ENCODE data around the gene CCDC178.
A peak's percentile ranks its signal among the peaks of the same experiment; 100 is the strongest.

DNA sequence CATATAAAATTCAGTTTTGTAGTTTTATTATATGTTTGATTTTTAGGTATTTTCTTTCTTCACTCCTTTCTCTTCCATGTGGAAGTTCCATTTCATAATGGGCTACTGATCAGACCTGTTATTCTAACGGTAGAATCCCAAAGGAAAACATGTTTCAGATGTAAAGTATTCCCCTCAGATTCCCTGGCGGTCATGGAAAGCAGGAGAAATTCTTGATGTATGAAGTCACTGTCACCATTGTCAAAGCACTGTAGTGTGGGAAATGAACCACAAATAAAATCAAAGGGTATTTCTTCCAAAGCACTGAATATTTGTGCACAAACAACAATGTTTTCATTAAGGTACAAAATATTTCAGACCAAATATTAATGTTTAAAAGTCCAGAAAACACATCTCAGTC, 430.4 kb downstream of the CCDC178 start:
- TF ChIP-seq, protein P1, sequence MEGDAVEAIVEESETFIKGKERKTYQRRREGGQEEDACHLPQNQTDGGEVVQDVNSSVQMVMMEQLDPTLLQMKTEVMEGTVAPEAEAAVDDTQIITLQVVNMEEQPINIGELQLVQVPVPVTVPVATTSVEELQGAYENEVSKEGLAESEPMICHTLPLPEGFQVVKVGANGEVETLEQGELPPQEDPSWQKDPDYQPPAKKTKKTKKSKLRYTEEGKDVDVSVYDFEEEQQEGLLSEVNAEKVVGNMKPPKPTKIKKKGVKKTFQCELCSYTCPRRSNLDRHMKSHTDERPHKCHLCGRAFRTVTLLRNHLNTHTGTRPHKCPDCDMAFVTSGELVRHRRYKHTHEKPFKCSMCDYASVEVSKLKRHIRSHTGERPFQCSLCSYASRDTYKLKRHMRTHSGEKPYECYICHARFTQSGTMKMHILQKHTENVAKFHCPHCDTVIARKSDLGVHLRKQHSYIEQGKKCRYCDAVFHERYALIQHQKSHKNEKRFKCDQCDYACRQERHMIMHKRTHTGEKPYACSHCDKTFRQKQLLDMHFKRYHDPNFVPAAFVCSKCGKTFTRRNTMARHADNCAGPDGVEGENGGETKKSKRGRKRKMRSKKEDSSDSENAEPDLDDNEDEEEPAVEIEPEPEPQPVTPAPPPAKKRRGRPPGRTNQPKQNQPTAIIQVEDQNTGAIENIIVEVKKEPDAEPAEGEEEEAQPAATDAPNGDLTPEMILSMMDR (IDR thresholded peaks at IDR 0.05), result peak in 1 of 4 experiments; percentile 12
- no peak for TF ChIP-seq POLR2A (IDR thresholded peaks at IDR 0.05)

Data from prostate gland (tissue), 2 donors.